NB4 (cell line): ENCODE data around the gene MARK3.

ENCODE experiments used
- DNase-seq: peaks from one replicate; pipeline ENCODE4 v3.0.0; 2010; ENCODE audit warnings: low read depth
- H3K4me3 ChIP-seq: one replicate; pipeline ENCODE4 v1.5.1; 2011; ENCODE audit warnings: mild to moderate bottlenecking, low read depth, low read length, moderate library complexity
- MYC ChIP-seq: IDR thresholded peaks from 2 replicates; pipeline ENCODE4 v1.6.1; 2011; ENCODE audit warnings: low read depth, low read length
- POLR2A ChIP-seq: IDR thresholded peaks from 2 replicates; pipeline ENCODE4 v1.6.1; 2011; ENCODE audit warnings: mild to moderate bottlenecking; ENCODE audit not compliant: insufficient read length; ENCODE audit errors: extremely low read depth
- TF ChIP-seq, protein P1 (sequence below): IDR thresholded peaks from one replicate; pipeline ENCODE4 v1.5.1; 2012; ENCODE audit warnings: low read depth, low read length
- TF ChIP-seq, protein P2 (sequence below): IDR thresholded peaks from 2 replicates; pipeline ENCODE4 v1.6.1; 2011; ENCODE audit warnings: low read depth, low read length

MARK3 gene

DNA sequence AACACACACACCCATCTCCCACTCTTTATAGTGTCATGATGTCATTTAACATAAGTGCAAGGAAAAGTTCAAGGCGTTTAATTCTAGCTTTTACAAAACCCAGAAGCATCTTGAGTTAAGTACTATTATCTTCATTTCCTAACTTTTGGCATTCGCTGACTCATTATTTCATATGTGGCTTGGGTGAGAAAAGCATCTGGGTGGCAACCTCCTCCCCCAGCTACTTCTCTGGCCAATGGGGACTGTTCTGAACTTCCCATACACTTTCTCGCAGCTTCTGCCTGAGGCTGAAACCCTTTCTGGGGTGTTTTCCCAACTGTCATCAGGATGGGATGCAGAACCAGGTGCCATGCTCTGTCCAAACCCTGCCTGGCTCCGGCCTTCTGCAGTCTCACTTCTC, 2.8 kb upstream of the MARK3 start:
- DNase-seq: peak; percentile 81
- TF ChIP-seq POLR2A (no peak), MYC (no peak)
- TF ChIP-seq, protein P1, sequence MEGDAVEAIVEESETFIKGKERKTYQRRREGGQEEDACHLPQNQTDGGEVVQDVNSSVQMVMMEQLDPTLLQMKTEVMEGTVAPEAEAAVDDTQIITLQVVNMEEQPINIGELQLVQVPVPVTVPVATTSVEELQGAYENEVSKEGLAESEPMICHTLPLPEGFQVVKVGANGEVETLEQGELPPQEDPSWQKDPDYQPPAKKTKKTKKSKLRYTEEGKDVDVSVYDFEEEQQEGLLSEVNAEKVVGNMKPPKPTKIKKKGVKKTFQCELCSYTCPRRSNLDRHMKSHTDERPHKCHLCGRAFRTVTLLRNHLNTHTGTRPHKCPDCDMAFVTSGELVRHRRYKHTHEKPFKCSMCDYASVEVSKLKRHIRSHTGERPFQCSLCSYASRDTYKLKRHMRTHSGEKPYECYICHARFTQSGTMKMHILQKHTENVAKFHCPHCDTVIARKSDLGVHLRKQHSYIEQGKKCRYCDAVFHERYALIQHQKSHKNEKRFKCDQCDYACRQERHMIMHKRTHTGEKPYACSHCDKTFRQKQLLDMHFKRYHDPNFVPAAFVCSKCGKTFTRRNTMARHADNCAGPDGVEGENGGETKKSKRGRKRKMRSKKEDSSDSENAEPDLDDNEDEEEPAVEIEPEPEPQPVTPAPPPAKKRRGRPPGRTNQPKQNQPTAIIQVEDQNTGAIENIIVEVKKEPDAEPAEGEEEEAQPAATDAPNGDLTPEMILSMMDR: no peak
- TF ChIP-seq, protein P2, sequence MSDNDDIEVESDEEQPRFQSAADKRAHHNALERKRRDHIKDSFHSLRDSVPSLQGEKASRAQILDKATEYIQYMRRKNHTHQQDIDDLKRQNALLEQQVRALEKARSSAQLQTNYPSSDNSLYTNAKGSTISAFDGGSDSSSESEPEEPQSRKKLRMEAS: no peak
- no peak overlapping the region for H3K4me3 ChIP-seq

DNA sequence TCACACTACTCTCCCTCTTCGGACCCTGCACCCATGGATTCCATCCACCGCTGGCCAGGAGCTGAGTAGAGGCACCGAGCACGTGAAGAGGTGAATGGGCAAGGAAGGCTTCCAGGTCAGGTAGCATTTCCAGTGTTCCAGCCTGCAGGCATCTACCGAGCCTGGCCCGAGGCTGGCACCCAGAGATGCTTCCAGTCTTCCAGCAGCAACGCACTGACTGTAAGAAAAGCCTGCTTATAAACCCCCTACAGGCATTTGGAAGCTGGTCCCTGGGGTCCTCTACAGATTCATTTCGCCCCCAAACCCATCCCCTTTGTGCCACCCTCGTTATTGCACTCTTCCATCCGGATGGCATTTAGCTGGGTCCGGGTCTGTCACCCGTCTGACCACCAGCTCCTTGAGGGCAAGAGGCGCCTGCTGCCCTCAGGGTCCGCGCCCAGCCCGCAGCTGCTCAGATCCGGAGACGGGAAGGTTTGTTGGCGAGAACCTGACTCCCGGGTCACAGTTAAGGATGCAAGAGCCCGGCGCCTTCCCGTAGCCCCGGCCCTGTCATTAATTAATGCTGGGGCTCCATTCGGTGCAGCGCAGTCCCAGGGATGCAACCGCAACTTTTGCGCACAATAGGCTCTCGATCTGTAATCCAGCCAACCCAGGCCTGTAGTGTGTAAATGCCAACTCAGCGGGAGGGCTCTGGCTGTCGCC, 614 bp upstream of the MARK3 start:
- TF ChIP-seq POLR2A: no peak
- TF ChIP-seq, protein P1: no peak
- TF ChIP-seq MYC: no peak
- TF ChIP-seq, protein P2: no peak

DNA sequence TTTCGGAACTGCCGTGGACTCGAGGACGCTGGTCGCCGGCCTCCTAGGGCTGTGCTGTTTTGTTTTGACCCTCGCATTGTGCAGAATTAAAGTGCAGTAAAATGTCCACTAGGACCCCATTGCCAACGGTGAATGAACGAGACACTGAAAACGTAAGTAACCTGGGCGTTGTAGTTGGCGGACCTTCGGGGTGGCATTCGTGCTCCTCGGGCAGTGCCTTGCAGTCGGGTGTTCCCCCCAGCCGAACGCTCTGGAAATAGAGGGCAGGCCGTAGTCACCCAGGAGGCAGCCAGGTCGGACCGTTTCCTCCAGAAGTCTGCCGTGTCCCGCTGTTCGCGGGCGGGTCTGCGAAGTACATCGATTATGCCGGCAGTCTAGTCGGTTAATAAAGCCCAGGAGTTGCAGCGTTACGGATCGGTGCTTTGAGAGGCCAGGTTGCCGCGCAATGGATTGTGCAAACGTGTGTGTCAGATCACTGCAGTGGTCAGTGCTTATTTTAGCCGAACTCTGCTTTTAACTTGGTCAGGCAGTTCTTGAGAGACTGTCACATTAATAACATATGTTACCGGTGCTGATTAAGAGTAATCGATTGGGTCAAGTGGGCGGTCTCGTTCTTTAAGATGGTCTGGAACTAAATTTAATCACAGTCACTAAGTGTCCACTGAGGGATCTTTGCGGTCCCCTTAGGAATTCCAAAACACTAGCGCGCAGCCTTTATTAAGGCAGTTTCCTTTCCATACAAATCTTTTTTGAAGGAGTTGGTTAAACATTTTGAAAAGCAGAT, 906 bp downstream of the MARK3 start:
- TF ChIP-seq, protein P2: no peak
- TF ChIP-seq POLR2A (no peak), MYC (no peak)
- TF ChIP-seq, protein P1: no peak
- peak; percentile 62 for DNase-seq
- peak overlapping the region; percentile 92 for H3K4me3 ChIP-seq

More for the DNA sequence above, 614 bp upstream of the MARK3 start:
- no peak for DNase-seq
- H3K4me3 ChIP-seq: peak overlapping the region; percentile 56

DNA sequence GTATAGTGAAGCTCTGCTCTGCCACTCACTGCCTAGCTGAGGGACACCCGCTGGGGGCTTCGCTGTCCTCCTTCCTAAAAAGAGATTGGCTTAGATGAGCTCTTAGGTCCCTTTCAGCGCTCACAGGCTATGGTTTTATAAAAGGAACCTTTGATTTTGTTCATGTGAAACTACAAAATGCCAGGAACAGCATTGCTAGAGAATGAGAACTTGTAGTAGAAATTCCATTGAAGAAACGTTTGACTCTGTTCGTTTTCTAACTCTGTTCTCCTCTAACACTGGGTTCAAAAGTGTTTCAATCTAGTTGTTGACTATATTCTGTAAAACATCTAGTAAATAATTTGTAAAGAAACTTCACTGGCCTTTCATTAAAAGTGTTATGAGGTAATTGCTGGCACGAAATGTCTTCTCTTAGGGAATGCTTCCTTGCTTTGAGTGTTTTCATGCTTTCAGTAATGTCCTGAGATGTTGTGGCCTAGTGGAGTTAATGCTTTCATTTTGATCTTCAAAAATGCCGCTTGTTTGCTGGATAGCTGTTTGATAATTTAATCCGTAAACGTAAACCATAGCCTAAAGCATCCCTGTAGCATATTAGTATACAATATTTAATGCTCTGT, 1.6 kb downstream of the MARK3 start:
- DNase-seq: peak; percentile 46

DNA sequence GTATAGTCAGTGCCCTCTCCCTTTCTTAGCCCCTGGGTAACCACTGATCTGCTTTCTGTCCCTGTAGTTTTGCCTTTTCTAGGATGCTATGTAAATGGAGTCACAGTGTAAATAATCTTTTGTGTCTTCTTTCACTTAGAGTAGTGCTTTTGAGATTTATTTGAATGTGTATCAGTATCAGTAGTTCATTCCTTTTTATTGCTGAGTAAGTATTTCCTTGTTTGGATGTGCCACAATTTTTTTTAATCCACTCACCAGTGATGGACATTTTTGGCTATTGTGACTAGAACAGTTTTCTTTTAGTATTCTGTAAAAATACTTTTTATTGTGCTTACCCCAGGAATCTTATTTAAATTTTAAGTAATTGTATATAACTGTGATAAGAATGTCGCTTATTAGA, 3.4 kb downstream of the MARK3 start:
- peak overlapping the region; percentile 92 for H3K4me3 ChIP-seq
- no peak for DNase-seq
- TF ChIP-seq, protein P1: no peak
- TF ChIP-seq POLR2A (no peak), MYC (no peak)
- TF ChIP-seq, protein P2: no peak

More for the DNA sequence above, 1.6 kb downstream of the MARK3 start:
- peak overlapping the region; percentile 92 for H3K4me3 ChIP-seq
- TF ChIP-seq POLR2A: no peak
- TF ChIP-seq, protein P2: no peak
- TF ChIP-seq, protein P1: no peak
